GM21447 (cell line): ENCODE measurements around the gene SLC8A3.

Source experiments
- ATAC-seq: cut with Tn5 transposase; IDR thresholded peaks from one replicate; pipeline ENCODE4 v1.9.1; 2021; ENCODE audit not compliant: unreplicated experiment

Gene SLC8A3

GRCh38 chr14:70073924-70074566 lies 114.7 kb downstream of the SLC8A3 start:
- no peak for ATAC-seq

- no peak for ATAC-seq
Measured at GRCh38 chr14:70069186-70069585, 119.6 kb downstream of the SLC8A3 start.

GRCh38 chr14:70067810-70068209 lies 120.9 kb downstream of the SLC8A3 start:
- no peak for ATAC-seq

- ATAC-seq = no peak
Measured at GRCh38 chr14:70064136-70064865, 124.5 kb downstream of the SLC8A3 start.

GRCh38 chr14:70061108-70061507 lies 127.6 kb downstream of the SLC8A3 start:
- no peak for ATAC-seq

GRCh38 chr14:70059545-70059944 lies 129.2 kb downstream of the SLC8A3 start:
- ATAC-seq = no peak

- ATAC-seq = no peak
Measured at GRCh38 chr14:70057519-70058136, 131.1 kb downstream of the SLC8A3 start.

- ATAC-seq = no peak
Measured at GRCh38 chr14:70052990-70053389, 135.8 kb downstream of the SLC8A3 start.

GRCh38 chr14:70050136-70050535 lies 138.6 kb downstream of the SLC8A3 start:
- no peak for ATAC-seq

GRCh38 chr14:70049605-70050004 lies 139.1 kb downstream of the SLC8A3 start:
- ATAC-seq = no peak

- no peak for ATAC-seq
Measured at GRCh38 chr14:70048313-70048654, 140.5 kb downstream of the SLC8A3 start.

GRCh38 chr14:70047598-70048312 lies 141.0 kb downstream of the SLC8A3 start:
- no peak for ATAC-seq

GRCh38 chr14:70045844-70046535 lies 142.8 kb downstream of the SLC8A3 start:
- ATAC-seq = no peak

- ATAC-seq = no peak
Measured at GRCh38 chr14:70045310-70045709, 143.4 kb downstream of the SLC8A3 start.

- no peak for ATAC-seq
Measured at GRCh38 chr14:70043001-70043400, 145.8 kb downstream of the SLC8A3 start.

GRCh38 chr14:70036665-70037064 lies 152.1 kb downstream of the SLC8A3 start:
- no peak for ATAC-seq

GRCh38 chr14:70034257-70034656 lies 154.5 kb downstream of the SLC8A3 start:
- no peak for ATAC-seq

GRCh38 chr14:70033561-70033960 lies 155.2 kb downstream of the SLC8A3 start:
- no peak for ATAC-seq

- ATAC-seq = no peak
Measured at GRCh38 chr14:70033116-70033515, 155.6 kb downstream of the SLC8A3 start.

- ATAC-seq = no peak
Measured at GRCh38 chr14:70032447-70032846, 156.3 kb downstream of the SLC8A3 start.

- no peak for ATAC-seq
Measured at GRCh38 chr14:70032016-70032415, 156.7 kb downstream of the SLC8A3 start.
